WTC11 (cell line): Measurements from ENCODE around the gene ZNF773.

Experiments
- NFYB ChIP-seq: sonication (generic); formaldehyde crosslinking; conservative IDR thresholded peaks from 2 replicates; pipeline ENCODE4 v1.8.0; 2022; ENCODE audit warnings: low read depth, missing genetic modification reagents
- NR2C2 ChIP-seq: sonication (generic); formaldehyde crosslinking; IDR thresholded peaks from 2 replicates; pipeline ENCODE4 v1.8.0; 2022; ENCODE audit warnings: mild to moderate bottlenecking, missing genetic modification reagents
- OVOL2 ChIP-seq: fragments of 250-450 bp; sonication (Bioruptor Pico); IDR thresholded peaks from 2 replicates; pipeline ENCODE4 v1.9.0; 2021; ENCODE audit warnings: mild to moderate bottlenecking, borderline replicate concordance
- SP1 ChIP-seq: sonication (generic); formaldehyde crosslinking; conservative IDR thresholded peaks from 2 replicates; pipeline ENCODE4 v1.8.1; 2022; ENCODE audit warnings: missing genetic modification reagents
- TEAD1 ChIP-seq: sonication (generic); formaldehyde crosslinking; IDR thresholded peaks from 2 replicates; pipeline ENCODE4 v1.8.0; 2022; ENCODE audit warnings: mild to moderate bottlenecking, missing genetic modification reagents
- USF2 ChIP-seq: sonication (generic); formaldehyde crosslinking; IDR thresholded peaks from 2 replicates; pipeline ENCODE4 v1.8.1; 2023; ENCODE audit warnings: mild to moderate bottlenecking, missing genetic modification reagents, moderate library complexity
- ZNF138 ChIP-seq: sonication (generic); formaldehyde crosslinking; conservative IDR thresholded peaks from 2 replicates; pipeline ENCODE4 v1.8.1; 2022; ENCODE audit warnings: mild to moderate bottlenecking, moderate library complexity, missing genetic modification reagents
- TF ChIP-seq, protein P1 (sequence below): fragments of 200-600 bp; IDR thresholded peaks from 2 replicates; pipeline ENCODE4 v1.8.0; 2022; ENCODE audit warnings: antibody characterized with exemption
- TF ChIP-seq, protein P2 (sequence below): fragments of 250-450 bp; sonication (Bioruptor Pico); IDR thresholded peaks from 2 replicates; pipeline ENCODE4 v2.1.2; 2022; ENCODE audit warnings: mild to moderate bottlenecking, moderate library complexity

- TF ChIP-seq USF2 (CRISPR knock-in tag), result no peak
- no peak for TF ChIP-seq NFYB (CRISPR knock-in tag)
- TF ChIP-seq TEAD1 (CRISPR knock-in tag), result no peak
- TF ChIP-seq, protein P1, sequence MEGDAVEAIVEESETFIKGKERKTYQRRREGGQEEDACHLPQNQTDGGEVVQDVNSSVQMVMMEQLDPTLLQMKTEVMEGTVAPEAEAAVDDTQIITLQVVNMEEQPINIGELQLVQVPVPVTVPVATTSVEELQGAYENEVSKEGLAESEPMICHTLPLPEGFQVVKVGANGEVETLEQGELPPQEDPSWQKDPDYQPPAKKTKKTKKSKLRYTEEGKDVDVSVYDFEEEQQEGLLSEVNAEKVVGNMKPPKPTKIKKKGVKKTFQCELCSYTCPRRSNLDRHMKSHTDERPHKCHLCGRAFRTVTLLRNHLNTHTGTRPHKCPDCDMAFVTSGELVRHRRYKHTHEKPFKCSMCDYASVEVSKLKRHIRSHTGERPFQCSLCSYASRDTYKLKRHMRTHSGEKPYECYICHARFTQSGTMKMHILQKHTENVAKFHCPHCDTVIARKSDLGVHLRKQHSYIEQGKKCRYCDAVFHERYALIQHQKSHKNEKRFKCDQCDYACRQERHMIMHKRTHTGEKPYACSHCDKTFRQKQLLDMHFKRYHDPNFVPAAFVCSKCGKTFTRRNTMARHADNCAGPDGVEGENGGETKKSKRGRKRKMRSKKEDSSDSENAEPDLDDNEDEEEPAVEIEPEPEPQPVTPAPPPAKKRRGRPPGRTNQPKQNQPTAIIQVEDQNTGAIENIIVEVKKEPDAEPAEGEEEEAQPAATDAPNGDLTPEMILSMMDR, result no peak
- TF ChIP-seq, protein P2, sequence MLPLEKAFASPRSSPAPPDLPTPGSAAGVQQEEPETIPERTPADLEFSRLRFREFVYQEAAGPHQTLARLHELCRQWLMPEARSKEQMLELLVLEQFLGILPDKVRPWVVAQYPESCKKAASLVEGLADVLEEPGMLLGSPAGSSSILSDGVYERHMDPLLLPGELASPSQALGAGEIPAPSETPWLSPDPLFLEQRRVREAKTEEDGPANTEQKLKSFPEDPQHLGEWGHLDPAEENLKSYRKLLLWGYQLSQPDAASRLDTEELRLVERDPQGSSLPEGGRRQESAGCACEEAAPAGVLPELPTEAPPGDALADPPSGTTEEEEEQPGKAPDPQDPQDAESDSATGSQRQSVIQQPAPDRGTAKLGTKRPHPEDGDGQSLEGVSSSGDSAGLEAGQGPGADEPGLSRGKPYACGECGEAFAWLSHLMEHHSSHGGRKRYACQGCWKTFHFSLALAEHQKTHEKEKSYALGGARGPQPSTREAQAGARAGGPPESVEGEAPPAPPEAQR (CRISPR knock-in tag), result no peak
- no peak for TF ChIP-seq OVOL2 (CRISPR knock-in tag)
- TF ChIP-seq ZNF138 (CRISPR knock-in tag), result no peak
- TF ChIP-seq NR2C2 (CRISPR knock-in tag), result no peak
- no peak for TF ChIP-seq SP1
These were observed 11.7 kb downstream of the ZNF773 start for GRCh38 chr19:57511484-57511883.
